HepG2 (cell line): ENCODE measurements around the gene TTLL4. TPM values are rescaled to one million over a fixed set of nuclear protein-coding genes. Genes with fewer than 3 reads are reported as not detected.
A peak's percentile ranks its signal among the peaks of the same experiment; 100 is the strongest.

Experiments
- HNF4A ChIP-seq: sonication (generic); formaldehyde crosslinking; IDR thresholded peaks from 2 replicates; pipeline ENCODE4 v1.4.0; 2020; ENCODE audit warnings: missing genetic modification reagents
- NRL ChIP-seq: sonication (generic); formaldehyde crosslinking; IDR thresholded peaks from 2 replicates; pipeline ENCODE4 v1.5.0; 2020; ENCODE audit warnings: missing genetic modification reagents, mild to moderate bottlenecking, moderate library complexity, borderline replicate concordance
- RERE ChIP-seq: IDR thresholded peaks from 2 replicates; pipeline ENCODE4 v1.6.1; 2016; ENCODE audit warnings: low read depth, missing genetic modification reagents, missing compliant biosample characterization
- SRSF1 ChIP-seq: fragments of 200-400 bp; formaldehyde crosslinking; optimal IDR thresholded peaks from 2 replicates; pipeline ENCODE3; 2017; ENCODE audit warnings: mild to moderate bottlenecking, low read depth, low read length, moderate library complexity
- SRSF4 ChIP-seq: fragments of 200-400 bp; formaldehyde crosslinking; IDR thresholded peaks from one replicate; pipeline ENCODE4 v1.6.1; 2018; ENCODE audit warnings: mild to moderate bottlenecking, low read depth, low read length, moderate library complexity; ENCODE audit not compliant: poor library complexity, severe bottlenecking
- TBX3 ChIP-seq: fragments of 450-650 bp; IDR thresholded peaks from 2 replicates; pipeline ENCODE4 v1.6.1; 2017; ENCODE audit warnings: antibody characterized with exemption, mild to moderate bottlenecking, inconsistent platforms, borderline replicate concordance
- THAP9 ChIP-seq: sonication (generic); formaldehyde crosslinking; IDR thresholded peaks from 2 replicates; pipeline ENCODE4; 2020; ENCODE audit warnings: missing genetic modification reagents, mild to moderate bottlenecking, borderline replicate concordance
- ZFP37 ChIP-seq: sonication (generic); formaldehyde crosslinking; IDR thresholded peaks from 2 replicates; pipeline ENCODE4 v1.4.0; 2020; ENCODE audit warnings: missing genetic modification reagents, borderline replicate concordance
- ZMYM4 ChIP-seq: sonication (generic); formaldehyde crosslinking; IDR thresholded peaks from 2 replicates; pipeline ENCODE4 v1.8.1; 2023; ENCODE audit warnings: mild to moderate bottlenecking, missing genetic modification reagents
- ZNF292 ChIP-seq: sonication (generic); formaldehyde crosslinking; IDR thresholded peaks from 2 replicates; pipeline ENCODE4 v1.8.1; 2022; ENCODE audit warnings: mild to moderate bottlenecking, low read depth, missing genetic modification reagents, borderline replicate concordance
- ZNF558 ChIP-seq: sonication (generic); formaldehyde crosslinking; IDR thresholded peaks from 2 replicates; pipeline ENCODE4 v1.9.0; 2022; ENCODE audit warnings: mild to moderate bottlenecking, missing genetic modification reagents, borderline replicate concordance
- ZNF782 ChIP-seq: sonication (generic); formaldehyde crosslinking; IDR thresholded peaks from 2 replicates; pipeline ENCODE4 v1.4.0; 2020; ENCODE audit warnings: missing genetic modification reagents, mild to moderate bottlenecking, borderline replicate concordance
- ZNF792 ChIP-seq: IDR thresholded peaks from 2 replicates; pipeline ENCODE4 v1.6.1; 2016
- polyA plus RNA-seq, 8 experiments: library from polyadenylated mRNA; depleted of rRNA in 3 of 8; stranded (reverse) in 7 of 8; unstranded in 1 of 8; fragments of >200 nt; fragmentation: Illumina TruSeq in 4 of 8; extraction: Trizol in 4 of 8; gene quantifications; 2 replicates each; pipeline versions ENCODE4 v1.2.1 to v1.2.3, GENCODE V29; 2011 to 2016; ENCODE audit warnings: low read depth in 4 of 8, missing spikeins in 1 of 8, mixed read lengths in 1 of 8; ENCODE audit not compliant: insufficient read depth in 1 of 8
- total RNA-seq, 5 experiments: library from RNA; depleted of rRNA; stranded (reverse); fragments of >200 nt; fragmentation: Illumina TruSeq; extraction: Trizol; gene quantifications; 2 replicates each; pipeline ENCODE4 v1.2.3, GENCODE V29; 2016; ENCODE audit warnings: low read depth in 1 of 5
- TF ChIP-seq, protein P1 (sequence below): sonication (generic); formaldehyde crosslinking; IDR thresholded peaks from 2 replicates; pipeline ENCODE4 v1.8.1; 2022; ENCODE audit warnings: low read depth, mild to moderate bottlenecking, missing genetic modification reagents
- TF ChIP-seq, protein P2 (sequence below): IDR thresholded peaks from 2 replicates; pipeline ENCODE4 v1.6.1; 2016; ENCODE audit warnings: mild to moderate bottlenecking

Gene TTLL4
- total and polyA plus RNA-seq, 2 of the 13 experiments (the other 11 are each of a cell fraction or from before 2014, with no cell fraction given), result 77.5 to 84.6 TPM

- TF ChIP-seq, protein P1, sequence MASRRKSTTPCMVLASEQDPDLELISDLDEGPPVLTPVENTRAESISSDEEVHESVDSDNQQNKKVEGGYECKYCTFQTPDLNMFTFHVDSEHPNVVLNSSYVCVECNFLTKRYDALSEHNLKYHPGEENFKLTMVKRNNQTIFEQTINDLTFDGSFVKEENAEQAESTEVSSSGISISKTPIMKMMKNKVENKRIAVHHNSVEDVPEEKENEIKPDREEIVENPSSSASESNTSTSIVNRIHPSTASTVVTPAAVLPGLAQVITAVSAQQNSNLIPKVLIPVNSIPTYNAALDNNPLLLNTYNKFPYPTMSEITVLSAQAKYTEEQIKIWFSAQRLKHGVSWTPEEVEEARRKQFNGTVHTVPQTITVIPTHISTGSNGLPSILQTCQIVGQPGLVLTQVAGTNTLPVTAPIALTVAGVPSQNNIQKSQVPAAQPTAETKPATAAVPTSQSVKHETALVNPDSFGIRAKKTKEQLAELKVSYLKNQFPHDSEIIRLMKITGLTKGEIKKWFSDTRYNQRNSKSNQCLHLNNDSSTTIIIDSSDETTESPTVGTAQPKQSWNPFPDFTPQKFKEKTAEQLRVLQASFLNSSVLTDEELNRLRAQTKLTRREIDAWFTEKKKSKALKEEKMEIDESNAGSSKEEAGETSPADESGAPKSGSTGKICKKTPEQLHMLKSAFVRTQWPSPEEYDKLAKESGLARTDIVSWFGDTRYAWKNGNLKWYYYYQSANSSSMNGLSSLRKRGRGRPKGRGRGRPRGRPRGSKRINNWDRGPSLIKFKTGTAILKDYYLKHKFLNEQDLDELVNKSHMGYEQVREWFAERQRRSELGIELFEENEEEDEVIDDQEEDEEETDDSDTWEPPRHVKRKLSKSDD (CRISPR knock-in tag), result peak; percentile 6; the same call in 1 of the 2 replicates
- TF ChIP-seq ZFP37 (CRISPR knock-in tag), result peak; percentile 89
- TF ChIP-seq, protein P2, sequence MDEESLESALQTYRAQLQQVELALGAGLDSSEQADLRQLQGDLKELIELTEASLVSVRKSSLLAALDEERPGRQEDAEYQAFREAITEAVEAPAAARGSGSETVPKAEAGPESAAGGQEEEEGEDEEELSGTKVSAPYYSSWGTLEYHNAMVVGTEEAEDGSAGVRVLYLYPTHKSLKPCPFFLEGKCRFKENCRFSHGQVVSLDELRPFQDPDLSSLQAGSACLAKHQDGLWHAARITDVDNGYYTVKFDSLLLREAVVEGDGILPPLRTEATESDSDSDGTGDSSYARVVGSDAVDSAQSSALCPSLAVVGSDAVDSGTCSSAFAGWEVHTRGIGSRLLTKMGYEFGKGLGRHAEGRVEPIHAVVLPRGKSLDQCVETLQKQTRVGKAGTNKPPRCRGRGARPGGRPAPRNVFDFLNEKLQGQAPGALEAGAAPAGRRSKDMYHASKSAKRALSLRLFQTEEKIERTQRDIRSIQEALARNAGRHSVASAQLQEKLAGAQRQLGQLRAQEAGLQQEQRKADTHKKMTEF (CRISPR knock-in tag), result peak; percentile 71; the same call in 1 of the 2 replicates
- TF ChIP-seq SRSF1, result no peak
- no peak for TF ChIP-seq SRSF4
- peak; percentile 89; the same call in 1 of the 2 replicates for TF ChIP-seq ZNF792 (CRISPR knock-in tag)
- TF ChIP-seq ZMYM4 (CRISPR knock-in tag), result peak; percentile 94
- TF ChIP-seq HNF4A, result peak; percentile 80
- peak; percentile 51; the same call in 1 of the 2 replicates for TF ChIP-seq TBX3
- TF ChIP-seq NRL (CRISPR knock-in tag), result no peak
- TF ChIP-seq ZNF558, result peak; percentile 75; the same call in 1 of the 2 replicates
- TF ChIP-seq ZNF292 (CRISPR knock-in tag), result peak; percentile 50; the same call in 1 of the 2 replicates
- peak; percentile 87 for TF ChIP-seq RERE (CRISPR knock-in tag)
- no peak for TF ChIP-seq THAP9 (CRISPR knock-in tag)
- TF ChIP-seq ZNF782, result 0 out of 2 replicates have a peak, but pooled peaks have one; percentile 77
Observed at GRCh38 chr2:218733171-218734021, 22.8 kb downstream of the TTLL4 start (continued).
